IPS-15b (cell line): Measurements from ENCODE around the gene RRAGC.
A peak's percentile ranks its signal among the peaks of the same experiment; 100 is the strongest.

Experiments used
- H3K27me3 ChIP-seq: one replicate; pipeline ENCODE4 v1.6.1; 2013; ENCODE audit warnings: low read length; ENCODE audit not compliant: control insufficient read depth, insufficient read depth
- H3K36me3 ChIP-seq: one replicate; pipeline ENCODE4 v1.6.1; 2013; ENCODE audit warnings: low read length; ENCODE audit not compliant: control insufficient read depth, insufficient read depth
- H3K4me1 ChIP-seq: one replicate; pipeline ENCODE4 v1.6.1; 2013; ENCODE audit warnings: mild to moderate bottlenecking, low read length; ENCODE audit not compliant: control insufficient read depth, insufficient read depth
- H3K4me3 ChIP-seq: one replicate; pipeline ENCODE4 v1.5.1; 2013; ENCODE audit warnings: low read depth, low read length
- H3K9ac ChIP-seq: one replicate; pipeline ENCODE4 v1.6.1; 2013; ENCODE audit warnings: low read depth, mild to moderate bottlenecking, low read length
- H3K9me3 ChIP-seq: one replicate; pipeline ENCODE4 v1.6.1; 2013; ENCODE audit warnings: mild to moderate bottlenecking, low read length; ENCODE audit not compliant: control insufficient read depth, insufficient read depth

The RRAGC gene

GRCh38 chr1:38859561-38860453, at the start of gene RRAGC:
TSS of gene RRAGC (minus strand) at chr1:38859772. CDS start at chr1:38859646, 126 bp downstream.
- Histone ChIP-seq H3K4me1 (no peaks in the 10 kb centered on the region), H3K27me3 (no peaks in the 10 kb centered on the region), H3K4me3 (peak within 1 kb of the TSS; percentile 99), H3K9ac (peak within 1 kb of the TSS; percentile 85), H3K9me3 (no peaks in the 10 kb centered on the region), H3K36me3 (peaks cover 9% of the 10 kb centered on the region)

GRCh38 chr1:38908821-38909220, 49.2 kb upstream of the RRAGC start:
- H3K4me3 ChIP-seq = no peak overlapping the region
- H3K9me3 ChIP-seq = no peaks in the 10 kb centered on the region
- no peak overlapping the region for H3K9ac ChIP-seq
- no peaks in the 10 kb centered on the region for H3K27me3 ChIP-seq
- no peaks in the 10 kb centered on the region for H3K36me3 ChIP-seq
- no peaks in the 10 kb centered on the region for H3K4me1 ChIP-seq

- H3K9me3 ChIP-seq = no peaks in the 10 kb centered on the region
- H3K27me3 ChIP-seq = no peaks in the 10 kb centered on the region
- H3K4me1 ChIP-seq = no peaks in the 10 kb centered on the region
- H3K9ac ChIP-seq = no peak overlapping the region
- no peak overlapping the region for H3K4me3 ChIP-seq
- H3K36me3 ChIP-seq = no peaks in the 10 kb centered on the region
Measured at GRCh38 chr1:38905985-38906384, 46.4 kb upstream of the RRAGC start.

- Histone ChIP-seq H3K36me3 (no peaks in the 10 kb centered on the region), H3K4me1 (no peaks in the 10 kb centered on the region), H3K4me3 (no peak overlapping the region), H3K9ac (no peak overlapping the region), H3K9me3 (no peaks in the 10 kb centered on the region), H3K27me3 (no peaks in the 10 kb centered on the region)
Measured at GRCh38 chr1:38899560-38899959, 40.0 kb upstream of the RRAGC start.

GRCh38 chr1:38898653-38899230, 39.2 kb upstream of the RRAGC start:
- no peaks in the 10 kb centered on the region for H3K4me1 ChIP-seq
- no peak overlapping the region for H3K4me3 ChIP-seq
- H3K9me3 ChIP-seq = no peaks in the 10 kb centered on the region
- H3K36me3 ChIP-seq = no peaks in the 10 kb centered on the region
- no peak overlapping the region for H3K9ac ChIP-seq
- no peaks in the 10 kb centered on the region for H3K27me3 ChIP-seq

GRCh38 chr1:38896169-38896568, 36.6 kb upstream of the RRAGC start:
- H3K36me3 ChIP-seq = no peaks in the 10 kb centered on the region
- H3K9me3 ChIP-seq = no peaks in the 10 kb centered on the region
- no peaks in the 10 kb centered on the region for H3K27me3 ChIP-seq
- no peaks in the 10 kb centered on the region for H3K4me1 ChIP-seq
- no peak overlapping the region for H3K9ac ChIP-seq
- H3K4me3 ChIP-seq = no peak overlapping the region

GRCh38 chr1:38892976-38893375, 33.4 kb upstream of the RRAGC start:
- no peaks in the 10 kb centered on the region for H3K9me3 ChIP-seq
- no peaks in the 10 kb centered on the region for H3K36me3 ChIP-seq
- H3K4me3 ChIP-seq = no peak overlapping the region
- H3K27me3 ChIP-seq = no peaks in the 10 kb centered on the region
- no peak overlapping the region for H3K9ac ChIP-seq
- H3K4me1 ChIP-seq = no peaks in the 10 kb centered on the region

GRCh38 chr1:38891753-38892152, 32.2 kb upstream of the RRAGC start:
- Histone ChIP-seq H3K36me3 (no peaks in the 10 kb centered on the region), H3K9ac (no peak overlapping the region), H3K4me3 (no peak overlapping the region), H3K4me1 (no peaks in the 10 kb centered on the region), H3K27me3 (no peaks in the 10 kb centered on the region), H3K9me3 (no peaks in the 10 kb centered on the region)

- H3K4me3 ChIP-seq = no peak overlapping the region
- no peak overlapping the region for H3K9ac ChIP-seq
- peaks cover 4% of the 10 kb centered on the region for H3K4me1 ChIP-seq
- no peaks in the 10 kb centered on the region for H3K36me3 ChIP-seq
- no peaks in the 10 kb centered on the region for H3K27me3 ChIP-seq
- no peaks in the 10 kb centered on the region for H3K9me3 ChIP-seq
Measured at GRCh38 chr1:38889589-38889988, 30.0 kb upstream of the RRAGC start.

- no peak overlapping the region for H3K9ac ChIP-seq
- no peaks in the 10 kb centered on the region for H3K9me3 ChIP-seq
- peaks cover 4% of the 10 kb centered on the region for H3K4me1 ChIP-seq
- no peaks in the 10 kb centered on the region for H3K36me3 ChIP-seq
- H3K4me3 ChIP-seq = no peak overlapping the region
- H3K27me3 ChIP-seq = no peaks in the 10 kb centered on the region
Measured at GRCh38 chr1:38888423-38889333, 29.1 kb upstream of the RRAGC start.

GRCh38 chr1:38885092-38885491, 25.5 kb upstream of the RRAGC start:
- Histone ChIP-seq H3K4me3 (no peak overlapping the region), H3K4me1 (peaks cover 4% of the 10 kb centered on the region), H3K9ac (no peak overlapping the region), H3K36me3 (no peaks in the 10 kb centered on the region), H3K27me3 (no peaks in the 10 kb centered on the region), H3K9me3 (no peaks in the 10 kb centered on the region)
